OCI-LY7 (cell line): ENCODE measurements around the gene AMPH. TPM values are rescaled to one million over a fixed set of nuclear protein-coding genes. Genes with fewer than 3 reads are reported as not detected.

ENCODE experiments used
- BruUV-seq: library from RNA; stranded (reverse); fragments of 400-500 nt; replicated peaks from 2 replicates; lab custom pipeline; 2021; lab: Mats Ljungman, UMichigan
- CTCF ChIA-PET: fragments of 300-600 bp; sonication (Branson Sonifier 250); formaldehyde crosslinking; loops from one replicate; lab custom pipeline; 2022; ENCODE audit warnings: antibody characterized with exemption; ENCODE audit not compliant: unreplicated experiment; lab: Charles Lee
- POLR2A ChIA-PET: fragments of 300-600 bp; sonication (Branson Sonifier 250); formaldehyde crosslinking; loops from one replicate; lab custom pipeline; 2022; ENCODE audit warnings: antibody characterized with exemption; lab: Charles Lee
- DNase-seq: peaks from one replicate; pipeline ENCODE4 v3.0.0-alpha.2; 2015; ENCODE audit warnings: low spot score
- H2AFZ ChIP-seq: fragments of 200-600 bp; sonication (generic), shearing (Covaris generic); 2 replicates; pipeline ENCODE4 v1.6.1; 2014; ENCODE audit warnings: mild to moderate bottlenecking, antibody characterized with exemption, low read length, moderate library complexity
- H3K27ac ChIP-seq: fragments of 200-600 bp; sonication (generic); 2 replicates; pipeline ENCODE4 v1.5.1; 2014; ENCODE audit warnings: mixed run types, low read depth, mild to moderate bottlenecking, moderate library complexity, low read length, inconsistent platforms; ENCODE audit not compliant: poor library complexity, severe bottlenecking
- H3K36me3 ChIP-seq: fragments of 200-600 bp; sonication (generic); 2 replicates; pipeline ENCODE4 v1.6.1; 2014; ENCODE audit warnings: mild to moderate bottlenecking, antibody characterized with exemption, low read length, moderate library complexity, mixed read lengths; ENCODE audit not compliant: insufficient read depth
- H3K4me1 ChIP-seq: fragments of 200-600 bp; sonication (generic); 2 replicates; pipeline ENCODE4 v1.5.1; 2014; ENCODE audit warnings: mild to moderate bottlenecking, low read length; ENCODE audit not compliant: insufficient read depth, poor library complexity, severe bottlenecking
- H3K4me2 ChIP-seq: fragments of 200-600 bp; sonication (generic); 2 replicates; pipeline ENCODE4 v1.6.1; 2014; ENCODE audit warnings: mild to moderate bottlenecking, low read length
- H3K4me3 ChIP-seq: fragments of 200-600 bp; sonication (generic); 2 replicates; pipeline ENCODE4 v1.5.1; 2014; ENCODE audit warnings: mild to moderate bottlenecking, low read depth, low read length; ENCODE audit not compliant: poor library complexity, severe bottlenecking
- H3K79me2 ChIP-seq: fragments of 200-600 bp; sonication (generic); 2 replicates; pipeline ENCODE4 v1.6.1; 2016; ENCODE audit warnings: low read depth, mild to moderate bottlenecking, low read length, moderate library complexity, mixed read lengths; ENCODE audit not compliant: insufficient read depth
- H3K9me2 ChIP-seq: fragments of 200-600 bp; sonication (generic); 2 replicates; pipeline ENCODE4 v1.6.1; 2016; ENCODE audit warnings: mild to moderate bottlenecking, low read length, mixed read lengths; ENCODE audit not compliant: insufficient read depth
- H3K9me3 ChIP-seq: fragments of 200-600 bp; sonication (generic); 2 replicates; pipeline ENCODE4 v1.6.1; 2014; ENCODE audit warnings: mild to moderate bottlenecking, mixed run types, low read length, mixed read lengths
- H4K20me1 ChIP-seq: fragments of 200-600 bp; sonication (generic); 2 replicates; pipeline ENCODE4 v1.6.1; 2014; ENCODE audit warnings: mild to moderate bottlenecking, antibody characterized with exemption, low read length, moderate library complexity, mixed read lengths; ENCODE audit not compliant: insufficient read depth
- CTCF ChIP-seq: fragments of 200-600 bp; sonication (generic); conservative IDR thresholded peaks from 2 replicates; pipeline ENCODE4 v1.5.1; 2014; ENCODE audit warnings: mild to moderate bottlenecking, antibody characterized with exemption, low read length, moderate library complexity, mixed read lengths
- EZH2phosphoT487 ChIP-seq: fragments of 200-600 bp; sonication (generic); IDR thresholded peaks from 2 replicates; pipeline ENCODE4 v1.6.1; 2018; ENCODE audit warnings: low read depth, borderline replicate concordance, mild to moderate bottlenecking, mixed run types, antibody characterized with exemption, low read length, moderate library complexity, mixed read lengths
- intact Hi-C: fragments of 100-400 bp; cut with micrococcal nuclease; formaldehyde crosslinking; loops from one replicate; pipeline ENCODE4 v1.10.0; 2022; ENCODE audit not compliant: unreplicated experiment
- total RNA-seq, 2 experiments: library from RNA; depleted of rRNA in 1 of 2; stranded (reverse); fragments of >200 nt in 1 of 2; shearing (Covaris generic) in 1 of 2; gene quantifications; 2 replicates each; pipeline ENCODE4 v1.2.3, GENCODE V29; 2014 to 2022

Gene AMPH
- total RNA-seq, 2 experiments from 2014 or later, result not detected

- no TSS peak for BruUV-seq
- POLR2A ChIA-PET, result no interaction called here
- TF ChIP-seq CTCF (no peak), EZH2phosphoT487 (no peak)
- DNase-seq, result no peak
- H4K20me1 ChIP-seq, result no peaks in the 10 kb centered on the region
- no peaks in the 10 kb centered on the region for H3K36me3 ChIP-seq
- H3K9me3 ChIP-seq, result no peaks in the 10 kb centered on the region
- H3K27ac ChIP-seq, result no peak overlapping the region
- no peaks in the 10 kb centered on the region for H3K9me2 ChIP-seq
- intact Hi-C loops, result no loop called here
- CTCF ChIA-PET, result no interaction called here
- no peak overlapping the region for H3K4me2 ChIP-seq
- H2AFZ ChIP-seq, result no peak overlapping the region
- no peaks in the 10 kb centered on the region for H3K4me1 ChIP-seq
- no peak overlapping the region for H3K4me3 ChIP-seq
- no peaks in the 10 kb centered on the region for H3K79me2 ChIP-seq
These were observed 42.6 kb upstream of the AMPH start for GRCh38 chr7:38673795-38674194.

- BruUV-seq, result no TSS peak
- Histone ChIP-seq H3K4me1 (no peaks in the 10 kb centered on the region), H3K4me2 (no peak overlapping the region), H3K79me2 (no peaks in the 10 kb centered on the region), H3K9me2 (no peaks in the 10 kb centered on the region), H3K4me3 (no peak overlapping the region), H3K9me3 (no peaks in the 10 kb centered on the region), H2AFZ (no peak overlapping the region), H4K20me1 (no peaks in the 10 kb centered on the region), H3K27ac (no peak overlapping the region), H3K36me3 (no peaks in the 10 kb centered on the region)
- intact Hi-C loops, result no loop called here
- ChIA-PET POLR2A (interaction anchor here (2.0 kb wide), 1 partner anchor 11 kb away, joined by 5 read pairs; no protein-coding TSS in a partner anchor), CTCF (no interaction called here)
- no peak for TF ChIP-seq CTCF
- TF ChIP-seq EZH2phosphoT487, result no peak
- peak; percentile 11 for DNase-seq
These were observed 41.0 kb upstream of the AMPH start for GRCh38 chr7:38671911-38672905.
